Measurements from ENCODE around the gene MEP1B.

DNA sequence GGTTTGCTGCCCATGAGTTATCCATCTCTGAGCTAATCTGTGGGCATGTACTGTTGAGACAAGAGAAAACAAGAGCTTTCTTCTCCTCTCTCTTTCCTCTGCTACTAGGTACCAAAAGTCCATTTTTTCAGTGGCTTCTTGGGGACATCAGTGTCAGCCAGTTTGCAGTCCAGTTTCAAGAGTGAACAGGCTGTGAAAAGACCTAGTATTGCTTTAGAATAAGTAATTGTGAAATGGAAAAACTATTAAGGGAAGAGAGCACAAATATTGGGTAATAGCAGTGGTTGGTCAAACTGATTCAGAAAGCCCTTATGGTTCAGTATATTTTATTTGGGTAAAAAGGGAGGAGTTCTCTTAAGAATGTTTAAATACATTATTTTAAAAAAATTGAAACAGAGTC is 33.0 kb upstream of the MEP1B start:
- TF ChIP-seq POLR2AphosphoS5 (IDR thresholded peaks at IDR 0.05) (no peak), POLR2A (IDR thresholded peaks at IDR 0.05) (no peak), EP300 (IDR thresholded peaks at IDR 0.05) (no peak)
- TF ChIP-seq, protein P1, sequence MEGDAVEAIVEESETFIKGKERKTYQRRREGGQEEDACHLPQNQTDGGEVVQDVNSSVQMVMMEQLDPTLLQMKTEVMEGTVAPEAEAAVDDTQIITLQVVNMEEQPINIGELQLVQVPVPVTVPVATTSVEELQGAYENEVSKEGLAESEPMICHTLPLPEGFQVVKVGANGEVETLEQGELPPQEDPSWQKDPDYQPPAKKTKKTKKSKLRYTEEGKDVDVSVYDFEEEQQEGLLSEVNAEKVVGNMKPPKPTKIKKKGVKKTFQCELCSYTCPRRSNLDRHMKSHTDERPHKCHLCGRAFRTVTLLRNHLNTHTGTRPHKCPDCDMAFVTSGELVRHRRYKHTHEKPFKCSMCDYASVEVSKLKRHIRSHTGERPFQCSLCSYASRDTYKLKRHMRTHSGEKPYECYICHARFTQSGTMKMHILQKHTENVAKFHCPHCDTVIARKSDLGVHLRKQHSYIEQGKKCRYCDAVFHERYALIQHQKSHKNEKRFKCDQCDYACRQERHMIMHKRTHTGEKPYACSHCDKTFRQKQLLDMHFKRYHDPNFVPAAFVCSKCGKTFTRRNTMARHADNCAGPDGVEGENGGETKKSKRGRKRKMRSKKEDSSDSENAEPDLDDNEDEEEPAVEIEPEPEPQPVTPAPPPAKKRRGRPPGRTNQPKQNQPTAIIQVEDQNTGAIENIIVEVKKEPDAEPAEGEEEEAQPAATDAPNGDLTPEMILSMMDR (IDR thresholded peaks at IDR 0.05) = no peak
